Measurements from ENCODE around the gene TM9SF4. TPM values are rescaled to one million over a fixed set of nuclear protein-coding genes. Genes with fewer than 3 reads are reported as not detected.
A peak's percentile ranks its signal among the peaks of the same experiment; 100 is the strongest.

TM9SF4 gene
- total RNA-seq, result 10 to 100 TPM; 35.5 to 44.8 (median 42.6) TPM

- H3K4me1 ChIP-seq, result peaks cover 5 to 44% (median 36%) of the 10 kb centered on the region in 4 donors
- H3K36me3 ChIP-seq, result no peaks in the 10 kb centered on the region
- H3K9me3 ChIP-seq, result no peaks in the 10 kb centered on the region
- peak within 1 kb of the TSS; percentile 92 to 99 (median 96) for H3K27ac ChIP-seq
- intact Hi-C loops (cut with DNase I; ENCODE audit: low total_unique reads), result no loop called here
- peak within 1 kb of the TSS; percentile 77 to 99 (median 90) for H3K4me3 ChIP-seq
- peak; percentile 90 for DNase-seq
- H3K27me3 ChIP-seq, result peaks cover 8% of the 10 kb centered on the region
- in situ Hi-C loops (cut with MboI; ENCODE audit: low pct_ligation_motif_present in 1 of 4, low pct_unique_long_range_greater_than_20kb in 1 of 4, low sequenced_read_pairs in 3 of 4), result no loop called here
- TF ChIP-seq POLR2AphosphoS5 (IDR thresholded peaks at IDR 0.05) (peak; percentile 59 to 82 (median 76)), EP300 (IDR thresholded peaks at IDR 0.05; ENCODE audit: low read depth) (no peak), CTCF (IDR thresholded peaks at IDR 0.05) (no peak), POLR2A (IDR thresholded peaks at IDR 0.05) (peak; percentile 72)
- 0% methylated on average over 8 to 32 of the region's 38 CpGs for WGBS, 2 donors (ENCODE audit: low coverage in 1 of 2)
These were observed at the start of gene TM9SF4 for GRCh38 chr20:32109392-32110172. Gene TM9SF4, plus strand, starts transcription at chr20:32109714. Its CDS starts 27 bp downstream, at chr20:32109741.

- H3K4me1 ChIP-seq, result no peaks in the 10 kb centered on the region
- whole genome bisulfite sequencing, 2 donors (ENCODE audit: low coverage in 1 of 2), result 20 to 53% methylated on average over 4 of the region's 4 CpGs
- peak; percentile 34 for DNase-seq
- peak overlapping the region in 2 of 4 donors; percentile 5 to 52 for H3K27ac ChIP-seq
- intact Hi-C loops (cut with DNase I; ENCODE audit: low total_unique reads) (loop anchor here (5.0 kb wide), 1 partner anchor 475 kb away; no protein-coding TSS in a partner anchor), in situ Hi-C loops (cut with MboI; ENCODE audit: low pct_ligation_motif_present in 1 of 4, low pct_unique_long_range_greater_than_20kb in 1 of 4, low sequenced_read_pairs in 3 of 4) (no loop called here)
- H3K27me3 ChIP-seq, result peaks cover 14% of the 10 kb centered on the region
- TF ChIP-seq EP300 (IDR thresholded peaks at IDR 0.05; ENCODE audit: low read depth) (no peak), POLR2AphosphoS5 (IDR thresholded peaks at IDR 0.05) (no peak), CTCF (IDR thresholded peaks at IDR 0.05) (no peak), POLR2A (IDR thresholded peaks at IDR 0.05) (no peak)
- H3K9me3 ChIP-seq, result no peaks in the 10 kb centered on the region
- no peaks in the 10 kb centered on the region for H3K36me3 ChIP-seq
- H3K4me3 ChIP-seq, result no peak overlapping the region
These were observed 46.7 kb upstream of the TM9SF4 start for GRCh38 chr20:32062776-32063170.

DNA sequence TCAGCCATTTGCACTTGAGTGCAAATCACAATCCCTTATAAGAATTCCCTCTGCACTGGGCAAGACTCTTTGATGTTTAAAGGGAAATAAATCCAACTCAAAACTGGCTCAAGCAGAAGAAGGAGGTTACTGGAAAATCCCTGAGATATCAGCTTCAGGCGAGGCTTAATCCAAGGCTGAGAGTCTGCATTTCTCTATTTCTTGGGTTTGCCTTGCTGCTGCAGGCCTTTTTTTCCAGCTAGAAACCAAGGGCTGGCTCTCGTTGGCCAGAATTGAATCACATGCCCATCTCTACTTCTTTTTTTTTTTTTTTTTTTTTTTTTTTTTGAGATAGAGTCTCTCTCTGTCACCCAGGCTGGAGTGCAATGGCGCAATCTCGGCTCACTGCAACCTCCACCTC lies 45.8 kb upstream of the TM9SF4 start:
- Histone ChIP-seq H3K27me3 (peaks cover 7% of the 10 kb centered on the region), H3K27ac (peak overlapping the region in 2 of 4 donors; percentile 3 to 52), H3K9me3 (no peaks in the 10 kb centered on the region), H3K4me1 (no peaks in the 10 kb centered on the region), H3K4me3 (no peak overlapping the region), H3K36me3 (no peaks in the 10 kb centered on the region)
- in situ Hi-C loops (cut with MboI; ENCODE audit: low pct_ligation_motif_present in 1 of 4, low pct_unique_long_range_greater_than_20kb in 1 of 4, low sequenced_read_pairs in 3 of 4), result no loop called here
- DNase-seq, result no peak
- intact Hi-C loops (cut with DNase I; ENCODE audit: low total_unique reads), result loop anchor here (5.0 kb wide), 1 partner anchor 474 kb away; no protein-coding TSS in a partner anchor
- no peak for TF ChIP-seq POLR2A (IDR thresholded peaks at IDR 0.05)
- no peak for TF ChIP-seq EP300 (IDR thresholded peaks at IDR 0.05; ENCODE audit: low read depth)
- TF ChIP-seq POLR2AphosphoS5 (IDR thresholded peaks at IDR 0.05), result no peak
- no peak for TF ChIP-seq CTCF (IDR thresholded peaks at IDR 0.05)
- WGBS, 2 donors (ENCODE audit: low coverage in 1 of 2), result 74 to 79% methylated on average over 4 of the region's 4 CpGs

DNA sequence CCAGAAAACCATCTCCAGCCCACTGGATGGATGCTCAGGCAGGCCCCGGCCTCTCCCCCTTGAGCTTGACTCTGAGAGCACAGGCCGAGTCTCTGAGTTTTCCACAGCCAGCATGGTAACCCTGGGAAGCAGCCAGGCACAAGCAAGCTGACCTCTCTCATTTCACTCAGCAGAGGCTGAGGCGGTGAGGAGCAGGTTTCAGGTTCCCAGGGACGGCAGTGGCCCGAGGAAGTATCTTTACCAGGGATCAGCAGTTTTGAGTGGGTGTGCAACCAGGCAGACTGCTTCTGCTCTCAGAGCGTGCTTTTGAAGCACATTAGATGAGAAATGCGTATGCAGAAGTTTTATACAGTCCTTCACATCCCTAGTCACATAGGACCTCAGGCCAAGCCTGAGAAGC lies 44.8 kb upstream of the TM9SF4 start:
- no peaks in the 10 kb centered on the region for H3K36me3 ChIP-seq
- no peak for DNase-seq
- H3K27ac ChIP-seq, result no peak overlapping the region
- H3K4me3 ChIP-seq, result no peak overlapping the region
- 76% methylated on average over 7 of the region's 7 CpGs; no CpG with 5 or more reads in 1 of the 2 donors for WGBS, 2 donors (ENCODE audit: low coverage in 1 of 2)
- no peak for TF ChIP-seq POLR2AphosphoS5 (IDR thresholded peaks at IDR 0.05)
- no peak for TF ChIP-seq EP300 (IDR thresholded peaks at IDR 0.05; ENCODE audit: low read depth)
- no peak for TF ChIP-seq CTCF (IDR thresholded peaks at IDR 0.05)
- TF ChIP-seq POLR2A (IDR thresholded peaks at IDR 0.05), result no peak
- peaks cover 11% of the 10 kb centered on the region for H3K27me3 ChIP-seq
- in situ Hi-C loops (cut with MboI; ENCODE audit: low pct_ligation_motif_present in 1 of 4, low pct_unique_long_range_greater_than_20kb in 1 of 4, low sequenced_read_pairs in 3 of 4), result no loop called here
- H3K9me3 ChIP-seq, result no peaks in the 10 kb centered on the region
- intact Hi-C loops (cut with DNase I; ENCODE audit: low total_unique reads), result loop anchor here (5.0 kb wide), 1 partner anchor 473 kb away; no protein-coding TSS in a partner anchor
- no peaks in the 10 kb centered on the region for H3K4me1 ChIP-seq

Measured in transverse colon (tissue), 4 donors.